ENCODE measurements around the gene SUN3. TPM values are rescaled to one million over a fixed set of nuclear protein-coding genes. Genes with fewer than 3 reads are reported as not detected.
"Not testable (repeated sequence)": the region's sequence is repeated elsewhere in the genome, so short reads cannot be mapped to it uniquely, and the experiment has no call there.

The SUN3 gene
- total RNA-seq, 1 experiment from 2014 or later: not detected

- no peaks in the 10 kb centered on the region for H3K9me3 ChIP-seq
- H3K4me1 Mint-ChIP-seq (ENCODE audit: low read depth, unreplicated experiment): peaks cover 24% of the 10 kb centered on the region
- no peak overlapping the region for H3K4me3 Mint-ChIP-seq (ENCODE audit: unreplicated experiment)
- H3K9me3 Mint-ChIP-seq (ENCODE audit: unreplicated experiment): no peaks in the 10 kb centered on the region
- no peak overlapping the region for H3K27ac Mint-ChIP-seq (ENCODE audit: unreplicated experiment)
- intact Hi-C loops (cut with micrococcal nuclease; ENCODE audit: unreplicated experiment): no loop called here
- H3K4me3 ChIP-seq (ENCODE audit: low read depth, low read length): no peak overlapping the region
- H3K27me3 ChIP-seq (replicated peaks; ENCODE audit: control insufficient read depth, insufficient read depth, low read length): no peaks in the 10 kb centered on the region
- no peaks in the 10 kb centered on the region for H3K36me3 ChIP-seq (ENCODE audit: control insufficient read depth, insufficient read depth, low read length)
- TF ChIP-seq, protein P1, sequence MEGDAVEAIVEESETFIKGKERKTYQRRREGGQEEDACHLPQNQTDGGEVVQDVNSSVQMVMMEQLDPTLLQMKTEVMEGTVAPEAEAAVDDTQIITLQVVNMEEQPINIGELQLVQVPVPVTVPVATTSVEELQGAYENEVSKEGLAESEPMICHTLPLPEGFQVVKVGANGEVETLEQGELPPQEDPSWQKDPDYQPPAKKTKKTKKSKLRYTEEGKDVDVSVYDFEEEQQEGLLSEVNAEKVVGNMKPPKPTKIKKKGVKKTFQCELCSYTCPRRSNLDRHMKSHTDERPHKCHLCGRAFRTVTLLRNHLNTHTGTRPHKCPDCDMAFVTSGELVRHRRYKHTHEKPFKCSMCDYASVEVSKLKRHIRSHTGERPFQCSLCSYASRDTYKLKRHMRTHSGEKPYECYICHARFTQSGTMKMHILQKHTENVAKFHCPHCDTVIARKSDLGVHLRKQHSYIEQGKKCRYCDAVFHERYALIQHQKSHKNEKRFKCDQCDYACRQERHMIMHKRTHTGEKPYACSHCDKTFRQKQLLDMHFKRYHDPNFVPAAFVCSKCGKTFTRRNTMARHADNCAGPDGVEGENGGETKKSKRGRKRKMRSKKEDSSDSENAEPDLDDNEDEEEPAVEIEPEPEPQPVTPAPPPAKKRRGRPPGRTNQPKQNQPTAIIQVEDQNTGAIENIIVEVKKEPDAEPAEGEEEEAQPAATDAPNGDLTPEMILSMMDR (IDR thresholded peaks at IDR 0.05; ENCODE audit: insufficient read depth in 1 of 2, low read depth in 1 of 2, low read length in 1 of 2, severe bottlenecking in 1 of 2, unreplicated experiment in 1 of 2): no peak
- no peaks in the 10 kb centered on the region for H3K27me3 Mint-ChIP-seq (ENCODE audit: insufficient read depth, unreplicated experiment)
- H3K4me1 ChIP-seq: peaks cover 14% of the 10 kb centered on the region
- no peak for DNase-seq
- BruUV-seq (replicated peaks): no TSS peak
- CTCF ChIA-PET: interaction anchor here (1.4 to 2.1 kb wide), 5 partner anchors 25 to 677 kb away, joined by 4 to 67 read pairs (median 14); no protein-coding TSS in a partner anchor
- POLR2A ChIA-PET: no interaction called here
- no peaks in the 10 kb centered on the region for H3K36me3 Mint-ChIP-seq (ENCODE audit: insufficient read depth, unreplicated experiment)
These were observed 85.0 kb downstream of the SUN3 start for GRCh38 chr7:47943676-47944474.

DNA sequence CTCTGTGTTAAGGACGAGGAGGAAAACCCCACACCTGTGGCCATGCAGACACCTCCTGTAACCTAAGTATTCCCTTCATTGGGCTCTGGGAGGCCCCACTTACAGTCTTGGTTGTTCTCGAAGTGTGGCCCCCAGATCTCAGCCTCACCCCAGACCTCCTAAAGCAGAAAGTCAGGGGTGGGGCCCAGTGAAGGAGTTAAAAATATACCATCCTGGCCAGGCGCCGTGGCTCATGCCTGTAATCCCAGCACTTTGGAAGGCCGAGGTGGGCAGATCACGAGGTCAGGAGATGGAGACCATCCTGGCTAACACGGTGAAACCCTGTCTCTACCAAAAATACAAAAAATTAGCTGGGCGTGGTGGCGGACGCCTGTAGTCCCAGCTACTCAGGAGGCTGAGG, 86.3 kb downstream of the SUN3 start:
- H3K4me3 Mint-ChIP-seq (ENCODE audit: unreplicated experiment); H3K4me1 ChIP-seq; H3K9me3 Mint-ChIP-seq (ENCODE audit: unreplicated experiment); CTCF ChIA-PET; H3K36me3 ChIP-seq (ENCODE audit: control insufficient read depth, insufficient read depth, low read length); H3K27me3 ChIP-seq (replicated peaks; ENCODE audit: control insufficient read depth, insufficient read depth, low read length); intact Hi-C loops (cut with micrococcal nuclease; ENCODE audit: unreplicated experiment); H3K27ac Mint-ChIP-seq (ENCODE audit: unreplicated experiment); H3K36me3 Mint-ChIP-seq (ENCODE audit: insufficient read depth, unreplicated experiment); POLR2A ChIA-PET; BruUV-seq (replicated peaks); DNase-seq; H3K9me3 ChIP-seq; H3K27me3 Mint-ChIP-seq (ENCODE audit: insufficient read depth, unreplicated experiment); H3K4me3 ChIP-seq (ENCODE audit: low read depth, low read length): not testable (repeated sequence)
- H3K4me1 Mint-ChIP-seq (ENCODE audit: low read depth, unreplicated experiment): peaks cover 15% of the 10 kb centered on the region

DNA sequence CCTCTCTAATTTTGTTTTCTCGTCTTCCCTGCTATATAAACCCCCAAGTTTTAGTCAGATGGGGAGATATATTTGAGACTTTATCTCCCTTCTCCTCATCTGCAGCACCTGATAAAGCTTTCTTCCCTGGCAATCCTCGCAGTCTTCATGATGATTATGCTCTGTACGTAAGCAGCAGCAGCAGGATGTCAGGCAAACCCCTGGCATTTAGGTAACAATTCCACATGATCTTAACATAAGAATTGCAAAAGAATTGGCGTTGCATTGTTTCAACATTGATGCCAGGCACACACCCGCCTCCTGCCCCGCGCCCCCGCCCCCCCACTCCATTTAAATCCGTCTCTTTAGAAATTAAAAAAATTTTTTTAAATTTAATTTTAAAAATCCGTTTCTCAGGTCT, 86.8 kb downstream of the SUN3 start:
- BruUV-seq (replicated peaks): no TSS peak
- Mint-ChIP-seq H3K36me3 (ENCODE audit: insufficient read depth, unreplicated experiment) (no peaks in the 10 kb centered on the region), H3K4me1 (ENCODE audit: low read depth, unreplicated experiment) (peaks cover 15% of the 10 kb centered on the region), H3K4me3 (ENCODE audit: unreplicated experiment) (no peak overlapping the region), H3K27me3 (ENCODE audit: insufficient read depth, unreplicated experiment) (no peaks in the 10 kb centered on the region), H3K9me3 (ENCODE audit: unreplicated experiment) (no peaks in the 10 kb centered on the region), H3K27ac (ENCODE audit: unreplicated experiment) (no peak overlapping the region)
- H3K36me3 ChIP-seq (ENCODE audit: control insufficient read depth, insufficient read depth, low read length): no peaks in the 10 kb centered on the region
- H3K9me3 ChIP-seq: no peaks in the 10 kb centered on the region
- no peak overlapping the region for H3K4me3 ChIP-seq (ENCODE audit: low read depth, low read length)
- ChIA-PET CTCF (no interaction called here), POLR2A (no interaction called here)
- TF ChIP-seq, protein P1 (IDR thresholded peaks at IDR 0.05; ENCODE audit: insufficient read depth in 1 of 2, low read depth in 1 of 2, low read length in 1 of 2, severe bottlenecking in 1 of 2, unreplicated experiment in 1 of 2): no peak
- DNase-seq: no peak
- H3K4me1 ChIP-seq: 0 out of 2 replicates have a peak, but pooled peaks cover 5% of the 10 kb centered on the region
- no peaks in the 10 kb centered on the region for H3K27me3 ChIP-seq (replicated peaks; ENCODE audit: control insufficient read depth, insufficient read depth, low read length)
- intact Hi-C loops (cut with micrococcal nuclease; ENCODE audit: unreplicated experiment): no loop called here

All from Caco-2 (cell line).